Neural progenitor cell (in vitro differentiated cells): ENCODE results near the gene NR4A3. TPM values are rescaled to one million over a fixed set of nuclear protein-coding genes. Genes with fewer than 3 reads are reported as not detected.

Experiments
- DNase-seq: peaks from one replicate; pipeline ENCODE4 v3.0.0-alpha.2; 2016; ENCODE audit warnings: low spot score
- H2AFZ ChIP-seq: fragments of 200-600 bp; sonication (generic); replicated peaks from 2 replicates; pipeline ENCODE4 v1.6.1; 2016; ENCODE audit warnings: antibody characterized with exemption
- H3F3A ChIP-seq: fragments of 200-600 bp; sonication (generic); 2 replicates; pipeline ENCODE4 v1.6.1; 2016; ENCODE audit warnings: antibody characterized with exemption, low read depth
- H3K27ac ChIP-seq: fragments of 200-600 bp; sonication (generic); 2 replicates; pipeline ENCODE4 v1.5.1; 2016; ENCODE audit warnings: mild to moderate bottlenecking
- H3K27me3 ChIP-seq: fragments of 200-600 bp; sonication (generic); 2 replicates; pipeline ENCODE4 v1.6.1; 2016; ENCODE audit warnings: mild to moderate bottlenecking, moderate library complexity
- H3K36me3 ChIP-seq: fragments of 200-600 bp; sonication (generic); 2 replicates; pipeline ENCODE4 v1.5.1; 2016
- H3K4me1 ChIP-seq: fragments of 200-600 bp; sonication (generic); 2 replicates; pipeline ENCODE4 v1.6.1; 2016; ENCODE audit warnings: mixed run types
- H3K4me2 ChIP-seq: fragments of 200-600 bp; sonication (generic); 2 replicates; pipeline ENCODE4 v1.6.1; 2016
- H3K4me3 ChIP-seq: fragments of 200-600 bp; sonication (generic); 2 replicates; pipeline ENCODE4 v1.5.1; 2016
- H3K79me2 ChIP-seq: fragments of 200-600 bp; sonication (generic); 2 replicates; pipeline ENCODE4 v1.6.1; 2016; ENCODE audit warnings: low read depth
- H3K9ac ChIP-seq: fragments of 200-600 bp; sonication (generic); 2 replicates; pipeline ENCODE4 v1.6.1; 2016
- H3K9me3 ChIP-seq: fragments of 200-600 bp; sonication (generic); 2 replicates; pipeline ENCODE4 v1.5.1; 2016; ENCODE audit warnings: low read depth
- H4K20me1 ChIP-seq: fragments of 200-600 bp; sonication (generic); 2 replicates; pipeline ENCODE4 v1.6.1; 2016; ENCODE audit warnings: low read depth
- H3K27ac Mint-ChIP-seq: 3 replicates; pipeline ENCODE4 v1.8.0; 2021; ENCODE audit warnings: mixed read lengths
- H3K27me3 Mint-ChIP-seq: 2 replicates; pipeline ENCODE4 v1.8.0; 2022; ENCODE audit warnings: low read depth, mild to moderate bottlenecking, inconsistent platforms, moderate library complexity, mixed read lengths; ENCODE audit not compliant: insufficient read depth
- H3K36me3 Mint-ChIP-seq: 3 replicates; pipeline ENCODE4 v1.8.0; 2021; ENCODE audit warnings: mixed read lengths
- H3K4me1 Mint-ChIP-seq: 3 replicates; pipeline ENCODE4 v1.8.0; 2021; ENCODE audit warnings: mixed read lengths
- H3K4me3 Mint-ChIP-seq: 3 replicates; pipeline ENCODE4 v1.8.0; 2021; ENCODE audit warnings: mild to moderate bottlenecking, moderate library complexity, mixed read lengths
- H3K9me3 Mint-ChIP-seq: 3 replicates; pipeline ENCODE4 v1.8.0; 2020; ENCODE audit warnings: mixed read lengths
- CTCF ChIP-seq: fragments of 200-600 bp; sonication (generic); IDR thresholded peaks from 2 replicates; pipeline ENCODE4 v1.5.1; 2017; ENCODE audit warnings: antibody characterized with exemption, mild to moderate bottlenecking
- EZH2 ChIP-seq: fragments of 200-600 bp; sonication (generic); IDR thresholded peaks from 2 replicates; pipeline ENCODE4 v1.6.1; 2017; ENCODE audit warnings: antibody characterized with exemption, mild to moderate bottlenecking, moderate library complexity
- EZH2phosphoT487 ChIP-seq: fragments of 200-600 bp; sonication (generic); IDR thresholded peaks from 2 replicates; pipeline ENCODE4 v1.6.1; 2017; ENCODE audit warnings: antibody characterized with exemption
- total RNA-seq: library from RNA; depleted of rRNA; stranded (reverse); fragments of >200 nt; gene quantifications from 2 replicates; pipeline ENCODE4 v1.2.3, GENCODE V29; 2015; ENCODE audit warnings: low replicate concordance

NR4A3 gene
- total RNA-seq, 1 donor from 2014 or later, result 0.26 TPM

GRCh38 chr9:99889120-99889519 lies 67.4 kb downstream of the NR4A3 start:
- Mint-ChIP-seq H3K9me3 (no peaks in the 10 kb centered on the region), H3K4me3 (no peak overlapping the region), H3K4me1 (peaks cover 17% of the 10 kb centered on the region), H3K27ac (no peak overlapping the region), H3K36me3 (no peaks in the 10 kb centered on the region), H3K27me3 (no peaks in the 10 kb centered on the region)
- H3K4me3 ChIP-seq, result no peak overlapping the region
- H3K79me2 ChIP-seq, result no peaks in the 10 kb centered on the region
- TF ChIP-seq CTCF, result no peak
- no peak for TF ChIP-seq EZH2
- no peak for TF ChIP-seq EZH2phosphoT487
- peaks cover 26% of the 10 kb centered on the region for H3K4me1 ChIP-seq
- no peak overlapping the region for H3K4me2 ChIP-seq
- H3K27ac ChIP-seq, result no peak overlapping the region
- no peak overlapping the region for H3K9ac ChIP-seq
- H3K36me3 ChIP-seq, result peaks cover 5% of the 10 kb centered on the region
- H3K27me3 ChIP-seq, result no peaks in the 10 kb centered on the region
- H3K9me3 ChIP-seq, result no peaks in the 10 kb centered on the region
- no peaks in the 10 kb centered on the region for H4K20me1 ChIP-seq
- no peaks in the 10 kb centered on the region for H3F3A ChIP-seq
- no peak overlapping the region for H2AFZ ChIP-seq
- no peak for DNase-seq

GRCh38 chr9:99894826-99895225 lies 73.1 kb downstream of the NR4A3 start:
- no peaks in the 10 kb centered on the region for H3K9me3 ChIP-seq
- peaks cover 13% of the 10 kb centered on the region for H3K4me1 ChIP-seq
- no peak overlapping the region for H3K4me3 Mint-ChIP-seq
- no peak for DNase-seq
- H3K4me1 Mint-ChIP-seq, result peaks cover 8% of the 10 kb centered on the region
- H3K4me3 ChIP-seq, result no peak overlapping the region
- no peaks in the 10 kb centered on the region for H3K27me3 Mint-ChIP-seq
- no peaks in the 10 kb centered on the region for H3K36me3 Mint-ChIP-seq
- no peak overlapping the region for H2AFZ ChIP-seq
- H3K27me3 ChIP-seq, result no peaks in the 10 kb centered on the region
- no peak overlapping the region for H3K4me2 ChIP-seq
- no peaks in the 10 kb centered on the region for H3K36me3 ChIP-seq
- no peaks in the 10 kb centered on the region for H3F3A ChIP-seq
- H3K27ac Mint-ChIP-seq, result peak overlapping the region; percentile 23
- no peaks in the 10 kb centered on the region for H3K79me2 ChIP-seq
- no peaks in the 10 kb centered on the region for H4K20me1 ChIP-seq
- no peak overlapping the region for H3K27ac ChIP-seq
- H3K9ac ChIP-seq, result no peak overlapping the region
- no peaks in the 10 kb centered on the region for H3K9me3 Mint-ChIP-seq
- TF ChIP-seq CTCF (no peak), EZH2 (no peak), EZH2phosphoT487 (no peak)

DNA sequence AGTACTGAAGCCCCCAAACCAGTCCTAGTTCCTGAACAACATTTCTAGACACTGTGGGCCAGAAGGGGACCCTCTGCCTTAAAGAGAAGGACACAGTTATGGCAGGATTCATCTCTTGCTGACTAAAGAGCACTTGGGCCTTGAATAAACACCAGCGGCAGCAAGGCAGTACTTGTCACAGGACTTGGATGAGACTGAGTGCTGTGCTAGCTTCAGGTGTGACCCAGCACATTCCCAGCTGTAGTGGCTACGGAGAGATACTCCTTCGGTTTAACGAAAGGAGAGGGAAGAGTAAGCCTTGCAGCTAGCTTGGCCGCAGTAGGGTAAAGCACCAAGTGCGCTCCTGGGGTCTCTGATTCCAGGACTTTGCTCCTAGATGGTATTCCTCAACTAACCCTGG lies 73.8 kb downstream of the NR4A3 start:
- no peak overlapping the region for H3K9ac ChIP-seq
- no peak overlapping the region for H2AFZ ChIP-seq
- no peaks in the 10 kb centered on the region for H3K27me3 ChIP-seq
- no peak overlapping the region for H3K4me2 ChIP-seq
- H4K20me1 ChIP-seq, result no peaks in the 10 kb centered on the region
- H3K9me3 Mint-ChIP-seq, result no peaks in the 10 kb centered on the region
- no peak overlapping the region for H3K27ac Mint-ChIP-seq
- no peak overlapping the region for H3K4me3 Mint-ChIP-seq
- no peak for DNase-seq
- no peak overlapping the region for H3K4me3 ChIP-seq
- TF ChIP-seq CTCF (no peak), EZH2 (no peak), EZH2phosphoT487 (no peak)
- no peaks in the 10 kb centered on the region for H3K27me3 Mint-ChIP-seq
- H3F3A ChIP-seq, result no peaks in the 10 kb centered on the region
- no peaks in the 10 kb centered on the region for H3K36me3 ChIP-seq
- peaks cover 13% of the 10 kb centered on the region for H3K4me1 ChIP-seq
- H3K4me1 Mint-ChIP-seq, result peaks cover 8% of the 10 kb centered on the region
- H3K79me2 ChIP-seq, result no peaks in the 10 kb centered on the region
- no peaks in the 10 kb centered on the region for H3K36me3 Mint-ChIP-seq
- H3K27ac ChIP-seq, result no peak overlapping the region
- no peaks in the 10 kb centered on the region for H3K9me3 ChIP-seq
